Vagina (tissue), 2 donors: ENCODE results near the gene KLHL29.

Source experiments
- CTCF ChIP-seq, 3 experiments: fragments of 450-650 bp in 2 of 3; fragments of 200-600 bp in 1 of 3; sonication (generic) in 1 of 3; IDR thresholded peaks; one replicate each; pipeline ENCODE4 v1.5.1; 2017 to 2019; ENCODE audit warnings: antibody characterized with exemption in 3 of 3, mild to moderate bottlenecking in 2 of 3, moderate library complexity in 2 of 3
- POLR2AphosphoS5 ChIP-seq, 2 donors: sonication (generic); formaldehyde crosslinking; IDR thresholded peaks; one replicate each; pipeline ENCODE4 v1.9.0; 2017; ENCODE audit warnings: antibody characterized with exemption in 2 of 2, mild to moderate bottlenecking in 2 of 2, low read depth in 1 of 2; ENCODE audit not compliant: insufficient read depth in 1 of 2

- TF ChIP-seq CTCF (IDR thresholded peaks at IDR 0.05) (no peak), POLR2AphosphoS5 (IDR thresholded peaks at IDR 0.05; ENCODE audit: insufficient read depth in 1 of 2, low read depth in 1 of 2) (no peak)
Observed at GRCh38 chr2:23654756-23655155, 269.8 kb downstream of the KLHL29 start.
